Measurements from ENCODE around the gene NDUFA5.
A peak's percentile ranks its signal among the peaks of the same experiment; 100 is the strongest.

The NDUFA5 gene

DNA sequence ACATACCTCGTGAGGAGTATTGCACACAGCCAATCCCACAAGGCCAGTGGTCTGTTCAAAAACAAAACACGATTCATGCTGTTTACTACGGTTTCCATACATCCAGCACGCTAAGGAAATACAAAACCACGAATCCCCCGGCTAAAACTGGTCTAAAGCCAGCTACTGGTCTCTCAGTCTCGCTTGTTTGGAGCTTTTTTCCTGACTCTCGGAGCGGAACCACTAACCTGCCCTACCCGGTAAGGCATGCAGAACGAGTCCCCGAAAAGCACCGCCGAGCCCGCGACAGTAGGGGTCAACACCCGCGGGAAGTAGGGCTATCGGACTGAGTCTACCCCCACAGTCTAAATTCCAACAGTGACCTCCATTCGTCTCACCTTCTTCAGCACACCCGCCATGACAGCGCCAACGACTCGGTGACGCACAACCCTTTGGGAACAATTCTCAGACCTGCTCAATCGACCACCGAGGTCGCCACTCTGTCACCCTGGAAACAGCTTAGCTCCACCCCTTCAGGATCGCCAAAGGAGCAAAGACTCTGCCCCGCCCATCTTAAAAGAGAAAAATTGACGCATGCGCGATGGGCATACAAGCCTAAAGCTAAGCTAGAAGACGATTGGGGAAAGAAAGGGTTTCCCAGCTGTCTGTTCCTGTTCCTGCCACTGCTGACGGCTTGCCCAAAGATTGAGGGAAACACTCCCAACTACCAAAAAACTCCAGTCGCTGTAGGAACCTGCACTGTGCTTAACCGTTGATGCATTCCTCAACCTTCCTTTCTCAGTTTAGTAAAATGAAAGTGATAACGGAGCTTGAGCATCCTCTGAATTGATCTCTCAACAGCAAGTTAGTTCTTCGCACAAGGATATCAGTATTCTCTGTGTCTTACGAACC, at the start of gene NDUFA5:
Gene NDUFA5, minus strand, starts transcription at position 421 of the 891 bp plus-strand sequence. Its CDS starts 23 bp downstream, at position 398.
- DNase-seq (ENCODE audit: low spot score), result peak; percentile 99

GRCh38 chr7:123604739-123605138, 47.1 kb upstream of the NDUFA5 start:
- DNase-seq (ENCODE audit: low spot score), result no peak

DNA sequence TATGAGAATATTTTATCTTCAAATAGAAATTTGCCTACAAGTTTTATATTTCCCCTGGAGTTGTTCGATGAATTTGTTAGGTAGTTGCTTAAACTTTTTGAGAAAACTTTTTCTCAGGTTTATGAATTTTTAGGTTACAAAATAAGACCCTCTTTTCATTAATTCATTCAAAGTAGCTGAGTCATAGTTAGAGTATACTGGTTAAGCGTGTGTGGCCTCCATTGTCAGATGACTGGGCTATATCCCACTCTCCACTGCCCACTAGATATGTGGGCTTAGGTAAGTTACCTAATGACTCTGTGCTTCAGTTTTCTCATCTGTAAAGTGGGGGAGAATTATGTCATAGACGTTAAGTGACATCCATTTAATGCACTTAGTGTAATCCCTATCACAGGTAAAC, 45.0 kb upstream of the NDUFA5 start:
- no peak for DNase-seq (ENCODE audit: low spot score)

- no peak for DNase-seq (ENCODE audit: low spot score)
Observed at GRCh38 chr7:123601530-123601929, 43.9 kb upstream of the NDUFA5 start, which contains the start of gene ASB15. ASB15 (plus strand) TSS chr7:123601821; CDS start chr7:123614503, 12,682 bp downstream.

- DNase-seq (ENCODE audit: low spot score), result no peak
Observed at GRCh38 chr7:123600876-123601275, 43.3 kb upstream of the NDUFA5 start.

- no peak for DNase-seq (ENCODE audit: low spot score)
Observed at GRCh38 chr7:123599766-123600165, 42.1 kb upstream of the NDUFA5 start.

DNA sequence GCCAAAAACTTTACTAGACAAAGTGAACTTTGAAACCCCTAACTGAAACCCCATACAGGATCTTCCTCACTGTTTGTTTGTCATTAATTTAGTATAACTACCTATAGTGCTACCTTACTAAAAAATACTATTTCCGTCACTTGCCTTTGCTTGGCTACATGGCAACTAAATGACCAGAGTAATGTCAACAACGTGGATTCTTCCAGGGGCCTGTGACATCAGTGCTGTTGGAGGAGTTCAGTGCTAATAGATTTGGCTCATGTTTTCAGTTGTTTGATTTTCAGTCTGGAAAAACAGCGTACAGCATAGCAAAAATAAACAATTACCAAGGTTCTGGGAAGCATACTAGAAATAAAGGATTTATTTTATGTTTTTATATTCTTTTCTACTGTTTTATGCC, 41.0 kb upstream of the NDUFA5 start:
- DNase-seq (ENCODE audit: low spot score), result no peak

GRCh38 chr7:123594813-123595241, 37.2 kb upstream of the NDUFA5 start:
- no peak for DNase-seq (ENCODE audit: low spot score)

DNA sequence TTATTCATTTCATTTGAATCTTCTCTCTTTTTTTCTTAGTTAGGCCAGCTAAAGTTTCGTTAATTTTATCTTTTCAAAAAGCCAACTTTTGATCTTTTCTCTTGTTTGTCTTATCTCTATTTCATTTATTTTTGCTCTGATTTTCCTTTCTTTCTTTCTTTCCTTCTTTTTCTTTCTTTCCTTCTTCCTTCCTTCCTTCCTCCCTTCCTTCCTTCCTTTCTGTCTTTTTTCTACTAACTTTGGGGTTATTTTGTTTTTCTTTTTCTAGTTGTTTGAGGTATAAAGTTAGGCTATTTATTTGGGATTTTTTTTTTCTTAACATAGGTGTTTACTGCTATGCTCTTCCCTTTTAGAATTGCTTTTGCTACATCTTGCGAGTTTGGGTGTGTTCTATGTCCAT, 30.8 kb upstream of the NDUFA5 start:
- DNase-seq (ENCODE audit: low spot score), result no peak

- DNase-seq (ENCODE audit: low spot score), result no peak
Observed at GRCh38 chr7:123583821-123584220, 26.2 kb upstream of the NDUFA5 start.

GRCh38 chr7:123581162-123581459, 23.5 kb upstream of the NDUFA5 start:
- DNase-seq (ENCODE audit: low spot score), result no peak

- peak; percentile 52 for DNase-seq (ENCODE audit: low spot score)
Observed at GRCh38 chr7:123580406-123581161, 23.0 kb upstream of the NDUFA5 start.

DNA sequence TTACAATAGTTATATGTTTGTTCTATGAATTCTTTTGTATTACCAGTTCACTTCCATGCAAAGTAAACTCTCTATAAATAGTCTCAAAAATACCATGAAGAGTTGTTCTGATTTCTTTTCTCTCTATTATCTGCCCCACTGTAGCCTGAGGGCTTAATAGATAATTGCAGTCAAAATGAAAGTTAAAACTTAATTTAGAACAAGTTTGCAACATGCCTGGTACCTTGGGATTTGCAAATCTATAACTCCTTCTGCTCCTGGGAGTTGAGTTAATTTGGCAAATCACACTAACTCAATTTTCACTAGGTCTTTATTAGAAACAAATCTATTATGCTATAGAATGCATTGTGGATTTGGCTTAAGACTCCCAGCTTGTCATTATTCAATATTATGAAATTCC, 21.8 kb upstream of the NDUFA5 start:
- DNase-seq (ENCODE audit: low spot score), result no peak

- DNase-seq (ENCODE audit: low spot score), result no peak
Observed at GRCh38 chr7:123573896-123574467, 16.4 kb upstream of the NDUFA5 start.

DNA sequence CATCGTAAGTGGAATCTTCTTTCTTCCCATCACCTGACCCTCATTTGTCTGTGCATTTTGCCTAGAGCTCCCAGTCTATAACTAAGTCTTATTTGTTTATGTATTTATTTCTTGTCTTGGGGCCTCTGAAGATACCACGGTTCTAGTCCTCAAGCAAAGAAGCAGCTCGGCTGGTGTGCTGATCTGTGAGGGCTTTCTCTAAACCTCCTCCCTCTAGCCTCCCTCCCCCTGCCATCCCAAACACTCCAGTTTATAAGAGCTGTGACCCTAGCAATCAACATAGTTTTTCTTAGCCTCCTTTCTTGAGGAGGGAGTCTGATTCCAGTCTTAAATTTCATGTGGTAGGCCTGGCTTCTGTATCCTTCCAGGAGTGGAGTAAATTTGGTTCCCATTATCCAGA, 15.7 kb upstream of the NDUFA5 start:
- no peak for DNase-seq (ENCODE audit: low spot score)

- no peak for DNase-seq (ENCODE audit: low spot score)
Observed at GRCh38 chr7:123571684-123572083, 14.1 kb upstream of the NDUFA5 start.

- no peak for DNase-seq (ENCODE audit: low spot score)
Observed at GRCh38 chr7:123571187-123571586, 13.6 kb upstream of the NDUFA5 start.

DNA sequence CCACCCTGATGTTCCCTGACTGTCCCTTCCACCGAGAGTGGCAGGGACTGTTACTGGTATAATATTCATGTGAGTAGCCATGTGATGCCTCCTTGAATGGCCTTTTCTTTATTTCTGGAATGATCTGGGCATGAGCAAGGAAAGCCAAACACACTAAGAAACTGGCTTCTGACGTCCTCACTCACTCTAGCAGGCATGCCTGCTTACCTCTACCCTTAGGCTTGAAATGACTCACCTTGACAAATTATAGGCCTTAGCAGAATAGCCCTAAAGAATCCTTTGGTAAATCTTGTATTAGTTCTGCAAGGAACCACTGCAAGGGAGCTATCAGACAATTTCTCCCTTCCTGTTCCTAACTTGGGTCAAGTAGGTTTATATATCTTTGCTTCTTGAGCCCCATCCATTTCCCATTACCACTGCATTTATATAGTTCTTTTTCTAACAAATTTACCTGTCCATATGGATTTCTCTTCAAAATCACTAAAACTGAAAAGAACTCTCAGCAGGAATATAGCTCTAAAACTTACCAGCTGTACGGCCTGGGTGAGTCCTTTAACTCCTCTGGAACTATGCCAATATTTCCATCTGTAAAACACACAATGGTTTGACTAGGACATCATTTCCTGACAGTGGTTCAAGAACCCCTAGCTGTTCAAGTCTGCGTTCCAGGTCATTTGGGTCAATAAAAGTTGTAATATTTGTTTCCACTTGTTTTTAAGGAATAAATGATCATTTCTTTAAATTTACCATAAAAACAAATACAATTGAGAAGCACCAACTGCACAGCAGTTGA, 13.0 kb upstream of the NDUFA5 start:
- DNase-seq (ENCODE audit: low spot score), result peak; percentile 79

DNA sequence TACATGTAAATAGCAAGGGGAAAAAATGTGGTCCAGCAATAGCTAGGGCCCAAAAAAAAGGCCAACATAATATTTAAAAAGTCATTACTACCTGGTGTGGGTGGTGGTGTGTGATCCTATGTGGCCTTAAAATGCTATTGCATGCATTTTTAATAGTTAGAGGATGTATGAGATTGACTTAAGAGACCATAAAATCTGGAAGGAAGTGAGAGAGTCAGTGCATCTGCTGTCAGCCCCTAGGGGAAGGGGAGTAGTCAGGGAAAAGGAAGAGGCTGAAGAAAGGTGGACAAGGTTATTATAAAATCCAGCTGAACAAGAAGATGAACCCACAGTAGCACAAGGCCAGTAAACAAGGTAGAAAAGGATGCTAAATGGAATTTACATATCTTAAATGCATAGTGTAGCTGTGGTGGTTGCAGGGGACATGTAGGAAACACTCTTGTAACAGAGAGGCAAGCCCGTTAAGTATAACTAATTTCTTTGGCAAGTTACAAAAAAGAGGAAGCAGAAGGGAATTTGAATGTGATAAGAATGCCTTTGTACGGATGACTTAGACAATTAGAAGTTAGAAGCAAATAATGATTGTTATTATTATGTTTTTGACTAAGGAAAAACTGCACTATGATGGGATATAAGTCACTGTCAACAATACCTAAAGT, 11.9 kb upstream of the NDUFA5 start:
- DNase-seq (ENCODE audit: low spot score), result no peak

- DNase-seq (ENCODE audit: low spot score), result no peak
Observed at GRCh38 chr7:123562121-123562520, 4.5 kb upstream of the NDUFA5 start.

- no peak for DNase-seq (ENCODE audit: low spot score)
Observed at GRCh38 chr7:123558289-123558874, 764 bp upstream of the NDUFA5 start.

Data from kidney capillary endothelial cell (primary cell).